K562 (cell line): ENCODE data around the gene RPL27. TPM values are rescaled to one million over a fixed set of nuclear protein-coding genes. Genes with fewer than 3 reads are reported as not detected.

Source experiments
- ARID1B ChIP-seq: fragments of 450-650 bp; IDR thresholded peaks from 2 replicates; pipeline ENCODE4 v1.6.1; 2016; ENCODE audit warnings: antibody characterized with exemption, mild to moderate bottlenecking, inconsistent platforms
- ELK1 ChIP-seq: sonication (generic); formaldehyde crosslinking; IDR thresholded peaks from 2 replicates; pipeline ENCODE4 v1.8.1; 2022; ENCODE audit warnings: missing genetic modification reagents
- HDAC1 ChIP-seq, 2 experiments: fragments of 450-650 bp; IDR thresholded peaks; 2 replicates each; pipeline ENCODE4 v1.6.1; 2016 to 2017; ENCODE audit warnings: inconsistent platforms in 1 of 2, mild to moderate bottlenecking in 1 of 2, moderate library complexity in 1 of 2
- POLR2B ChIP-seq: fragments of 450-650 bp; IDR thresholded peaks from 2 replicates; pipeline ENCODE4 v1.6.1; 2018; ENCODE audit warnings: low read depth; ENCODE audit not compliant: partially characterized antibody
- POLR2H ChIP-seq: IDR thresholded peaks from 2 replicates; pipeline ENCODE4 v1.6.1; 2016; ENCODE audit warnings: missing genetic modification characterization, low read depth, mild to moderate bottlenecking, control low read depth, missing compliant biosample characterization, moderate library complexity
- PRPF4 ChIP-seq: fragments of 200-400 bp; formaldehyde crosslinking; IDR thresholded peaks from one replicate; pipeline ENCODE4 v1.6.1; 2017; ENCODE audit warnings: low read length, low read depth, mild to moderate bottlenecking; ENCODE audit not compliant: insufficient read depth, poor library complexity, severe bottlenecking
- PTBP1 ChIP-seq: fragments of 200-400 bp; formaldehyde crosslinking; IDR thresholded peaks from 2 replicates; pipeline ENCODE4 v1.6.1; 2017; ENCODE audit warnings: low read depth, low read length
- SIN3A ChIP-seq, 2 experiments: fragments of 150-350 bp in 1 of 2; IDR thresholded peaks; 2 replicates each; pipeline ENCODE4 v1.6.1; 2011 to 2016; ENCODE audit warnings: borderline replicate concordance in 2 of 2, low read depth in 2 of 2, low read length in 2 of 2, mild to moderate bottlenecking in 2 of 2, moderate library complexity in 2 of 2; ENCODE audit not compliant: control insufficient read depth in 1 of 2
- TARDBP ChIP-seq: fragments of 450-650 bp; IDR thresholded peaks from 2 replicates; pipeline ENCODE4 v1.6.1; 2016
- TOE1 ChIP-seq, 2 experiments: fragments of 450-650 bp in 1 of 2; sonication (generic) in 1 of 2; formaldehyde crosslinking in 1 of 2; IDR thresholded peaks; 2 replicates each; pipeline versions ENCODE4 v1.7.1 to v1.8.0; 2016 to 2022; ENCODE audit warnings: borderline replicate concordance in 2 of 2, mild to moderate bottlenecking in 2 of 2, antibody characterized with exemption in 1 of 2, inconsistent platforms in 1 of 2, low read depth in 1 of 2, missing genetic modification reagents in 1 of 2, moderate library complexity in 1 of 2
- VEZF1 ChIP-seq: fragments of 200-800 bp; sonication (Bioruptor generic); IDR thresholded peaks from 2 replicates; pipeline ENCODE4 v1.6.1; 2017; ENCODE audit warnings: missing genetic modification characterization, missing compliant biosample characterization
- polyA plus RNA-seq, 8 experiments: library from polyadenylated mRNA; depleted of rRNA in 4 of 8; stranded (reverse) in 5 of 8; unstranded in 3 of 8; fragments of >200 nt; fragmentation: Nextera tagmentation in 2 of 8; fragmentation: Illumina TruSeq in 1 of 8; extraction: Ambion mirVana in 2 of 8; extraction: Trizol in 1 of 8; gene quantifications; 2 replicates each; pipeline versions ENCODE4 v1.2.1 to v1.2.3, GENCODE V29; 2011 to 2014; ENCODE audit warnings: inconsistent platforms in 1 of 8, missing spikeins in 1 of 8
- total RNA-seq, 7 experiments: library from RNA; depleted of rRNA in 6 of 7; stranded (reverse); fragments of >200 nt in 6 of 7; fragmentation: Illumina TruSeq in 2 of 7; extraction: Trizol in 2 of 7; gene quantifications; 2 replicates each; pipeline versions ENCODE4 v1.2.1 to v1.2.3, GENCODE V29; 2011 to 2021; ENCODE audit warnings: low replicate concordance in 1 of 7

RPL27 gene
- total and polyA plus RNA-seq, 9 of the 15 experiments (the other 6 are each of a cell fraction or from before 2014, with no cell fraction given), result 1,539 to 6,155 (median 3,710) TPM

- TF ChIP-seq POLR2H (tag) (no peak), SIN3A (IDR thresholded peaks at IDR 0.05; ENCODE audit: borderline replicate concordance in 2 of 2, control insufficient read depth in 1 of 2, low read depth in 2 of 2, low read length in 2 of 2) (peak; percentile 55 to 92; a peak in 2 of 4 replicates), POLR2B (peak; percentile 65), ELK1 (no peak), PRPF4 (no peak), TARDBP (peak; percentile 82; the same call in 1 of the 2 replicates), TOE1 (IDR thresholded peaks at IDR 0.05; ENCODE audit: borderline replicate concordance) (peak; percentile 58; the same call in 1 of the 2 replicates), TOE1 (CRISPR knock-in tag; IDR thresholded peaks at IDR 0.05; ENCODE audit: borderline replicate concordance, low read depth) (no peak), PTBP1 (no peak), VEZF1 (CRISPR knock-in tag) (peak; percentile 98), ARID1B (peak; percentile 47; the same call in 1 of the 2 replicates), HDAC1 (IDR thresholded peaks at IDR 0.05) (peak in 1 of 2 experiments; percentile 96; a peak in 2 of 4 replicates)
These were observed 26.4 kb downstream of the RPL27 start, which contains the start of gene RND2 (continued) for GRCh38 chr17:43024407-43025289.
